Activated T-cell treated with anti-CD3 and anti-CD28 coated beads, Interleukin-2, amount 50 U/mL, for 72 hours (primary cell): ENCODE measurements around the gene CELSR3. TPM values are rescaled to one million over a fixed set of nuclear protein-coding genes. Genes with fewer than 3 reads are reported as not detected.

Experiments
- ATAC-seq, 2 donors: fragments of 150-1000 bp; cut with Tn5 transposase; replicated peaks in 1 of 2; 2 replicates each; pipeline ENCODE4 v1.10.0; 2021; ENCODE audit warnings: moderate library complexity in 2 of 2, mild to moderate bottlenecking in 1 of 2
- DNase-seq, 2 donors: peaks; one replicate each; pipeline ENCODE4 v3.0.0; 2021 to 2022; ENCODE audit warnings: mixed read lengths in 1 of 2
- H3K27ac Mint-ChIP-seq: one replicate; pipeline ENCODE4 v1.8.0; 2022; ENCODE audit warnings: mild to moderate bottlenecking, moderate library complexity, mixed read lengths
- H3K27me3 Mint-ChIP-seq: one replicate; pipeline ENCODE4 v1.8.0; 2022; ENCODE audit warnings: low read depth, mixed read lengths
- H3K36me3 Mint-ChIP-seq, 2 donors: one replicate each; pipeline ENCODE4 v1.8.0; 2022; ENCODE audit warnings: mixed read lengths in 2 of 2, mild to moderate bottlenecking in 1 of 2; ENCODE audit not compliant: insufficient read depth in 2 of 2
- H3K4me1 Mint-ChIP-seq: one replicate; pipeline ENCODE4 v1.8.0; 2022; ENCODE audit warnings: low read depth, mixed read lengths
- H3K4me3 Mint-ChIP-seq, 2 donors: one replicate each; pipeline ENCODE4 v1.8.0; 2022; ENCODE audit warnings: mild to moderate bottlenecking in 2 of 2, mixed read lengths in 2 of 2, moderate library complexity in 2 of 2
- H3K9me3 Mint-ChIP-seq, 2 donors: one replicate each; pipeline ENCODE4 v1.8.0; 2022; ENCODE audit warnings: mixed read lengths in 2 of 2
- total RNA-seq, 2 donors: library from RNA; stranded (reverse); gene quantifications; one replicate each; pipeline ENCODE4 v1.2.3, GENCODE V29; 2022

CELSR3 gene
- total RNA-seq, 2 donors from 2014 or later = 14.2 to 17.4 TPM

- H3K9me3 Mint-ChIP-seq = no peaks in the 10 kb centered on the region
- no peak for ATAC-seq
- H3K27ac Mint-ChIP-seq = no peak overlapping the region
- peaks cover 28% of the 10 kb centered on the region for H3K4me1 Mint-ChIP-seq
- no peaks in the 10 kb centered on the region for H3K27me3 Mint-ChIP-seq
- H3K4me3 Mint-ChIP-seq = peak overlapping the region; percentile 55 to 90
- DNase-seq = no peak
- peaks cover 1 to 5% of the 10 kb centered on the region in 2 donors for H3K36me3 Mint-ChIP-seq
Observed at GRCh38 chr3:48684054-48684349, 21.3 kb upstream of the CELSR3 start.

- DNase-seq (no peak), ATAC-seq (no peak)
- Mint-ChIP-seq H3K4me1 (peaks cover 28% of the 10 kb centered on the region), H3K27me3 (no peaks in the 10 kb centered on the region), H3K27ac (no peak overlapping the region), H3K36me3 (peaks cover 5% of the 10 kb centered on the region in 2 donors), H3K4me3 (no peak overlapping the region), H3K9me3 (no peaks in the 10 kb centered on the region)
Observed at GRCh38 chr3:48682786-48683185, 20.1 kb upstream of the CELSR3 start.

- Mint-ChIP-seq H3K36me3 (peaks cover 5% of the 10 kb centered on the region in 2 donors), H3K4me3 (no peak overlapping the region)
Observed at GRCh38 chr3:48681974-48682610, 19.4 kb upstream of the CELSR3 start.

GRCh38 chr3:48681541-48681880, 18.8 kb upstream of the CELSR3 start:
- peaks cover 25% of the 10 kb centered on the region for H3K4me1 Mint-ChIP-seq
- H3K36me3 Mint-ChIP-seq = peaks cover 5% of the 10 kb centered on the region in 2 donors
- H3K27ac Mint-ChIP-seq = no peak overlapping the region
- no peaks in the 10 kb centered on the region for H3K9me3 Mint-ChIP-seq
- H3K4me3 Mint-ChIP-seq = no peak overlapping the region
- no peak for ATAC-seq
- H3K27me3 Mint-ChIP-seq = no peaks in the 10 kb centered on the region
- no peak for DNase-seq

More at GRCh38 chr3:48681974-48682610, 19.4 kb upstream of the CELSR3 start:
- Mint-ChIP-seq H3K4me1 (peaks cover 28% of the 10 kb centered on the region), H3K9me3 (no peaks in the 10 kb centered on the region), H3K27ac (no peak overlapping the region), H3K27me3 (no peaks in the 10 kb centered on the region)
- no peak for ATAC-seq
- no peak for DNase-seq

GRCh38 chr3:48680811-48681540, 18.3 kb upstream of the CELSR3 start:
- Mint-ChIP-seq H3K27me3 (no peaks in the 10 kb centered on the region), H3K4me3 (no peak overlapping the region), H3K4me1 (peaks cover 19% of the 10 kb centered on the region), H3K27ac (no peak overlapping the region), H3K36me3 (peaks cover 5% of the 10 kb centered on the region in 2 donors), H3K9me3 (no peaks in the 10 kb centered on the region)
- no peak for ATAC-seq
- no peak for DNase-seq

- no peak overlapping the region for H3K27ac Mint-ChIP-seq
- H3K36me3 Mint-ChIP-seq = peaks cover 3 to 5% of the 10 kb centered on the region in 2 donors
- H3K4me1 Mint-ChIP-seq = peaks cover 13% of the 10 kb centered on the region
- ATAC-seq = no peak
- no peak for DNase-seq
- no peaks in the 10 kb centered on the region for H3K9me3 Mint-ChIP-seq
- no peak overlapping the region for H3K4me3 Mint-ChIP-seq
- no peaks in the 10 kb centered on the region for H3K27me3 Mint-ChIP-seq
Observed at GRCh38 chr3:48679411-48680391, 17.0 kb upstream of the CELSR3 start.

GRCh38 chr3:48678566-48679380, 16.1 kb upstream of the CELSR3 start:
- Mint-ChIP-seq H3K9me3 (no peaks in the 10 kb centered on the region), H3K4me1 (peaks cover 4% of the 10 kb centered on the region), H3K27ac (no peak overlapping the region), H3K27me3 (no peaks in the 10 kb centered on the region), H3K4me3 (no peak overlapping the region), H3K36me3 (peaks cover 3 to 5% of the 10 kb centered on the region in 2 donors)
- DNase-seq (no peak), ATAC-seq (no peak)

GRCh38 chr3:48678056-48678455, 15.4 kb upstream of the CELSR3 start:
- Mint-ChIP-seq H3K27ac (no peak overlapping the region), H3K9me3 (no peaks in the 10 kb centered on the region), H3K27me3 (no peaks in the 10 kb centered on the region), H3K4me1 (no peaks in the 10 kb centered on the region), H3K36me3 (peaks cover 4 to 5% of the 10 kb centered on the region in 2 donors), H3K4me3 (no peak overlapping the region)
- no peak for ATAC-seq
- DNase-seq = no peak

- H3K36me3 Mint-ChIP-seq = peaks cover 1 to 7% of the 10 kb centered on the region in 2 donors
- no peaks in the 10 kb centered on the region for H3K4me1 Mint-ChIP-seq
Observed at GRCh38 chr3:48674505-48674904, 11.8 kb upstream of the CELSR3 start.

GRCh38 chr3:48672522-48672921, 9.8 kb upstream of the CELSR3 start:
- Mint-ChIP-seq H3K27ac (no peak overlapping the region), H3K9me3 (no peaks in the 10 kb centered on the region), H3K27me3 (no peaks in the 10 kb centered on the region), H3K4me1 (no peaks in the 10 kb centered on the region), H3K4me3 (no peak overlapping the region), H3K36me3 (peaks cover 1 to 3% of the 10 kb centered on the region in 2 donors)
- no peak for DNase-seq
- ATAC-seq = no peak

More at GRCh38 chr3:48674505-48674904, 11.8 kb upstream of the CELSR3 start:
- no peak overlapping the region for H3K4me3 Mint-ChIP-seq
- no peaks in the 10 kb centered on the region for H3K9me3 Mint-ChIP-seq
- DNase-seq = no peak
- peak in 1 of 2 donors; percentile 13 for ATAC-seq
- H3K27me3 Mint-ChIP-seq = no peaks in the 10 kb centered on the region
- H3K27ac Mint-ChIP-seq = no peak overlapping the region

GRCh38 chr3:48664929-48665328, 2.2 kb upstream of the CELSR3 start:
- H3K27me3 Mint-ChIP-seq = peaks cover 27% of the 10 kb centered on the region
- no peaks in the 10 kb centered on the region for H3K9me3 Mint-ChIP-seq
- no peak overlapping the region for H3K4me3 Mint-ChIP-seq
- peaks cover 20% of the 10 kb centered on the region for H3K4me1 Mint-ChIP-seq
- H3K27ac Mint-ChIP-seq = no peak overlapping the region
- DNase-seq (no peak), ATAC-seq (no peak)
- H3K36me3 Mint-ChIP-seq = peaks cover 2 to 8% of the 10 kb centered on the region in 2 donors

- peaks cover 2 to 8% of the 10 kb centered on the region in 2 donors for H3K36me3 Mint-ChIP-seq
- H3K4me1 Mint-ChIP-seq = peaks cover 20% of the 10 kb centered on the region
- no peaks in the 10 kb centered on the region for H3K9me3 Mint-ChIP-seq
- H3K27me3 Mint-ChIP-seq = peaks cover 31% of the 10 kb centered on the region
- peak overlapping the region; percentile 98 to 99 for H3K4me3 Mint-ChIP-seq
- no peak overlapping the region for H3K27ac Mint-ChIP-seq
- ATAC-seq = no peak
- DNase-seq = no peak
Observed at GRCh38 chr3:48664313-48664644, 1.6 kb upstream of the CELSR3 start.
